T47D (cell line): ENCODE results near the gene TREM1.
A peak's percentile ranks its signal among the peaks of the same experiment; 100 is the strongest.

Experiments used
- DNase-seq, 2 experiments: peaks; one replicate each; pipeline versions ENCODE4 v3.0.0 to v3.0.0-alpha.2; 2011 to 2012; ENCODE audit warnings: low read depth in 1 of 2, low spot score in 1 of 2
- JUND ChIP-seq: IDR thresholded peaks from 2 replicates; pipeline ENCODE4 v1.6.1; 2012; ENCODE audit warnings: low read depth
- in situ Hi-C: cut with HindIII; loops from 2 replicates; pipeline ENCODE4 v1.10.0; 2016; ENCODE audit warnings: low sequenced_read_pairs, low pct_unique_long_range_greater_than_20kb

TREM1 gene

DNA sequence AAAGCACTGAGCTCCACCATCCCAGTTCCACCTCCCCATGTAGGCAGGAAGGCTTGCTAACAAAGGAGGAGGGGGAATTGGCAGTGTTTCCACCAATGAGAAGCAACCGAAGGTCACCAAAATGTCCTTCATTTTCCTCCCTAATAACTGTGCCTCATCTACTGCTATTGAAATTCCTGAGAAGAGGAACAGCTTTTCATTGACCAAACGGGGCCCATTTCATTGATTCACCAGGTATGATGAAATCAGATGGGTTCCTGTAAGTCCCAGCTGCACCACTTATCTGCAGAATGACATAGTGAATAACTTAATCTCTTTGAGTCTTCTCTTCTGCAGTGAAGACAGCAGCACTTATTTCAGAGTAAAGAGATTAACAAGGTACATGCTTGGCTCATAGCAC lies 17.3 kb downstream of the TREM1 start:
- DNase-seq = no peak
- in situ Hi-C loops = no loop called here

GRCh38 chr6:41268478-41268877 lies 18.0 kb downstream of the TREM1 start:
- no peak for TF ChIP-seq JUND
- in situ Hi-C loops = no loop called here

More for the DNA sequence above, 17.3 kb downstream of the TREM1 start:
- no peak for TF ChIP-seq JUND

DNA sequence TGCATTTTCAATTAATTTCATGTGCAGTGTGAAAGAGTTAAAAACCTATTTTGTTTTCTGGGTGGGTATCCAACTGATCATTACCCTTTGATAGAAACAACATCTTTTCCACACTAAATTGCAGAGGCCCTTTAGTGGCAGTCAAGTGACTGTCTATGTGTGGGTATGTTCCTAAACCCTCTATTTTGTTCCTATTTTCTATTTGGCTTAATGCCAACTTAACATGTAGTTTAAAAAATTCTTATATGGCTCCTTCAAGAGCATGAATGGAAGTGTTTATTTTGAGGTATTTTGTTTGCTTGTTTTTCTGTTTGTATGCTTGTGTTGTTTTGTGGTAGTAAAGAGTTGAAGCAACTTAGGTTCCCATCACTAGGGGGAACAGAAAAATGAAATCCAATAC lies 19.9 kb downstream of the TREM1 start:
- DNase-seq = no peak
- no peak for TF ChIP-seq JUND
- in situ Hi-C loops = no loop called here

More at GRCh38 chr6:41268478-41268877, 18.0 kb downstream of the TREM1 start:
- no peak for DNase-seq

DNA sequence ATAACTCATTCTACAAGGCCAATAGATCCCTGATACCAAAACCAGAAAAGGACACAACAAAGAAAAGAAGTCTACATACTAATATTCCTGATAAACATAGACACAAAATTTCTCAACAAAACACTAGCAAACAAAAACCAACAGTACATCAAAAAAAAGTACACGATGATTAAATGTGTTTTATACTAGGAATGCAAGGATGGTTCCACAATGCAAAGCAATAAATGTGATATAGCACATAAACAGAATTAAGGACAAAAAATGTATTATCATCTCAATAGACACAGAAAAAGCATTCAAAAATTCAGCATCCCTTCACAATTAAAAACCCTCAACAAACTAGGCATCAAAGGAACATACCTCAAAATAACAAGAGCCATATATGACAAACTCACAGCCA lies 23.2 kb downstream of the TREM1 start:
- DNase-seq = no peak
- in situ Hi-C loops = no loop called here
- no peak for TF ChIP-seq JUND

- in situ Hi-C loops = no loop called here
- no peak for TF ChIP-seq JUND
- DNase-seq = no peak
Measured at GRCh38 chr6:41262401-41262800, 24.1 kb downstream of the TREM1 start.

- DNase-seq = no peak
Measured at GRCh38 chr6:41258196-41258493, 28.3 kb downstream of the TREM1 start.

DNA sequence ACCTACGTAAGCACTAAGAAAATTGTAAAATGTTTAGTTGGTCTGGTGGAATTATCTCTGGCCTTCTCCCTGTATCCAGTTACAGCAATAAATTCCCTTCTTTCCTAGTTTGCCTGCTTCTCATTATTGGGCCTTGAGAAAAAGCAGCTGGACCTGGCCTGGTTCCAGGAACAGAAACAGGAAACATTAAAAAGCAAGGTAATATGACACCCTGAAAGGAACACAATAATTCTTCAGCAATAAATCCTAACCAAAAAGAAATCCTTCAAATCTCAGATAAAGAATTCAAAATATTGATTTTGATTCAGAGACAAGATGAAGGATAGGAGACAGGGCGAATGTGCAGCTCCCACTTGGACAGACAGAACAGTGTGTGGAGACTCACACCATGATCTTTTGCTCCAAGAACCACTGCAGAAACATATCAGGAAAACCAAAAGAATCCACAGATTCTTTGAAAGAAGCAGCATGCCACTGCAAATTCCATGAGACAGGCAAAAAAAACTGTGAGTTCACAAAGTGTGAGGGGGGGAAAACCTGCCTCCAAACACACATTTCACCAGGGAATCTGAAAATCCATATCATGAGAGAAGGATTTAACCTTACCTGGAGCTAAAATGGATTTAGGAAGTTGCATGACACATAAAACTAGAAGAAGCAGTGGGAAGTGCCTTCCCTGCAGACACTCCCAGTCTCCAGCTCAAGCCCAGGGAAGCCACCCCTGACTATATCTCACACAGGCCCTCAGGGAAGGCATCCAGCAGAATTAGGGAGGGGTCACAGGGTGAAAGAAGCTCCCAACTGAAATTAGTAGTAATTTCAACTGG lies 28.9 kb downstream of the TREM1 start:
- no peak for TF ChIP-seq JUND
- in situ Hi-C loops = no loop called here
- peak in 1 of 2 experiments; percentile 52 for DNase-seq

More at GRCh38 chr6:41258196-41258493, 28.3 kb downstream of the TREM1 start:
- in situ Hi-C loops = no loop called here
- no peak for TF ChIP-seq JUND

DNA sequence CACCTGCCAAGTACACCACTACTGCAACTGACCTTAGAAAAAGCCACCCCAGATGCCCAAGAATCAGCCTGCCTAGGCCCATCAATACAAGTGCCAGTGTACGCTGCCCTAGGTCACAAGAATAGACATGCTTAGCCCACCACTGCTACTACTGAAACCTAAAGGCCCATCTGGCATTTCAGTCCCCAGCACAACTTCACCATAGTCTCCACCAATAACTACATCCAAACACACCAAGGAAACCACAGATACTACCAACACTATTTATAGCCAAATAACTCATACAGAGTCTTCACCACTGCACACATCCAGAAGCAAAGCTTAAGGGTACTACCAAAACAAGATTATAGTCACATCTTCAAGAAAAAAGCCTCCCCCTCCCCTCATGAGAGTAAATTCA lies 30.1 kb downstream of the TREM1 start:
- TF ChIP-seq JUND = no peak
- no peak for DNase-seq
- in situ Hi-C loops = no loop called here

DNA sequence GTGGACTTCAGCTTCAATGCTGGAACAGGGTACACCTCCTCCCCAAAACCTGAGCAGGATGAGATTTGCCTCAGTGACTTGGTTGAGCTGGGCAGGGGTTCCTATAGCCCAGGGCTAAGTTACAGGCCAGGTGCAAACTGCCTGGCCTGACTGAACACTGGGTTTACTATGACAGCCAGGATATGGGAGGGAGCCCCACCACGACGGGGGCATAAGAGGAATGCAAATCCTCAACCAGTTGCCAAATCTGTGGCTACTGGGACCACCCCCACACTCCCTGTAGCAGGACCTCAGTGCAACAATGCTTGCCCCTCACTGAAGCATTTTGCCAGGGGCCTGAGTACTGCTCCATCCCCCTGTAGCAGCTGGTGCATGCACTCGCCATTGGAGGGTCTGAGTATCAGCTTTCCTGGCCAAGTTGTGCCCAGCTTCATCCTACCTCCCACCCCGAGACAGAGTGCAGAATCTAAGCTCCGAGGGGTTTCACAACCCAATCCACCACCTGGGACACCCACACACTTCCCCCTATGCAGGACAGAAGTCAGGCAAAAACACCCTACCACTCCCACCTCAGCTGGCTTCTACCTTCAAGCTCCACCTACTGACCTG lies 30.7 kb downstream of the TREM1 start:
- in situ Hi-C loops = no loop called here
- TF ChIP-seq JUND = no peak
- no peak for DNase-seq

GRCh38 chr6:41255110-41255509 lies 31.4 kb downstream of the TREM1 start:
- DNase-seq = no peak
- in situ Hi-C loops = no loop called here
- TF ChIP-seq JUND = no peak

- no peak for TF ChIP-seq JUND
- in situ Hi-C loops = no loop called here
- no peak for DNase-seq
Measured at GRCh38 chr6:41252401-41253169, 33.9 kb downstream of the TREM1 start.

GRCh38 chr6:41247882-41248705 lies 38.4 kb downstream of the TREM1 start:
- no peak for TF ChIP-seq JUND
- in situ Hi-C loops = no loop called here
- DNase-seq = no peak
